Measurements from ENCODE around the gene PRKCE. TPM values are rescaled to one million over a fixed set of nuclear protein-coding genes. Genes with fewer than 3 reads are reported as not detected.

PRKCE gene
- total RNA-seq, 1 experiment from 2014 or later, result 2.4 TPM

GRCh38 chr2:45907592-45907991, 256.1 kb downstream of the PRKCE start:
- ChIA-PET POLR2A (ENCODE audit: low non-redundant PET) (no interaction called here), CTCF (no interaction called here)
- Histone ChIP-seq H3K4me3 (ENCODE audit: low read depth, low read length, poor library complexity, severe bottlenecking) (no peak overlapping the region), H3K4me1 (ENCODE audit: insufficient read depth, low read length, poor library complexity, severe bottlenecking) (no peaks in the 10 kb centered on the region), H3K27me3 (replicated peaks; ENCODE audit: insufficient read depth, low read depth, low read length, poor library complexity) (no peaks in the 10 kb centered on the region), H3K9me3 (ENCODE audit: low read depth, low read length, poor library complexity, severe bottlenecking) (no peaks in the 10 kb centered on the region), H3K36me3 (ENCODE audit: insufficient read depth, low read length, poor library complexity, severe bottlenecking) (no peaks in the 10 kb centered on the region), H3K27ac (ENCODE audit: low read depth, low read length, poor library complexity, severe bottlenecking) (no peak overlapping the region)
- TF ChIP-seq, protein P1, sequence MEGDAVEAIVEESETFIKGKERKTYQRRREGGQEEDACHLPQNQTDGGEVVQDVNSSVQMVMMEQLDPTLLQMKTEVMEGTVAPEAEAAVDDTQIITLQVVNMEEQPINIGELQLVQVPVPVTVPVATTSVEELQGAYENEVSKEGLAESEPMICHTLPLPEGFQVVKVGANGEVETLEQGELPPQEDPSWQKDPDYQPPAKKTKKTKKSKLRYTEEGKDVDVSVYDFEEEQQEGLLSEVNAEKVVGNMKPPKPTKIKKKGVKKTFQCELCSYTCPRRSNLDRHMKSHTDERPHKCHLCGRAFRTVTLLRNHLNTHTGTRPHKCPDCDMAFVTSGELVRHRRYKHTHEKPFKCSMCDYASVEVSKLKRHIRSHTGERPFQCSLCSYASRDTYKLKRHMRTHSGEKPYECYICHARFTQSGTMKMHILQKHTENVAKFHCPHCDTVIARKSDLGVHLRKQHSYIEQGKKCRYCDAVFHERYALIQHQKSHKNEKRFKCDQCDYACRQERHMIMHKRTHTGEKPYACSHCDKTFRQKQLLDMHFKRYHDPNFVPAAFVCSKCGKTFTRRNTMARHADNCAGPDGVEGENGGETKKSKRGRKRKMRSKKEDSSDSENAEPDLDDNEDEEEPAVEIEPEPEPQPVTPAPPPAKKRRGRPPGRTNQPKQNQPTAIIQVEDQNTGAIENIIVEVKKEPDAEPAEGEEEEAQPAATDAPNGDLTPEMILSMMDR (conservative IDR thresholded peaks at IDR 0.05; ENCODE audit: low read depth, low read length), result no peak
- no peak for TF ChIP-seq EZH2 (IDR thresholded peaks at IDR 0.05; ENCODE audit: borderline replicate concordance, low read depth, low read length, poor library complexity, severe bottlenecking)
- no peak for DNase-seq (ENCODE audit: low spot score)
- BruUV-seq (replicated peaks), result no TSS peak
- intact Hi-C loops (cut with micrococcal nuclease; ENCODE audit: unreplicated experiment), result no loop called here

DNA sequence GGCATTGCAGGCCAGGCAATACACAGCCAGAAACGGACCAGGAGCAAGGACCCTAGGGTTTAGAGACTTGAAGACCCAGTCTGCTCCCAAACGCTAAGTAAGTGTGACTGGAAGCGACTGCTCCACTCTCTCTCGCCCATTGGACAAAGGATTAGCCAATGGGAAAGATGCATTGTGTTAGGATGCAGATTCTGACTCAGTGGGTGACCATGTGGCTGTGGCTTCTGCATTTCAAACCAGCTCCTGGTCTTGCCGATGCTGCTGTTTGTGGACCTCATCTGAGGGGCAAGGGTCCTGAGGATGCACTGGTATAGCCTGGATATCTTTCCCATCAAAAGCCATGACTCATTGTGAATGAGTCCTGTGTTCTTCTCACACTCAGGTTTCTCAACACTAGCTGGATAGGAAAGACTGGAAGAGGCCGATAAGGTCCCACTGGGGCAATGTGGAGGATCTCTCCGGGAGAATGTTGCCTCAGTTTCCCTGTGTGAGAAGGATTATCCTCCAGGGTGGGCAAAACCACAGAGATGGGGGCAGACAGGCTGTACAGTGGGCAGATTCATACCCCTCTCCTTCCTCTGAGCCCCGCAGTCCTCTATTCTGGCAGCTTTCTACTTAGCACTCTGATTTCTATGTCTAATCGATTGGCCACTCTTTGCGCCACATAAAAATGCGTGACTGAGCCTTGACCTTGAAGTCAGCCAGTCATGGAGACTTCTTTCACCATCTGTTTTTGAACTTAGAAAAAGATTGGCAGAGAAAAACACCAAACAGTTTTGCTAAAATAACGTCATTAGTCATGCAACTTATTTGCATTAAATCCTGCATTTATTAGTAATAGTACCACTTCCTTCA, 257.1 kb downstream of the PRKCE start:
- intact Hi-C loops (cut with micrococcal nuclease; ENCODE audit: unreplicated experiment), result no loop called here
- H3K27ac ChIP-seq (ENCODE audit: low read depth, low read length, poor library complexity, severe bottlenecking), result no peak overlapping the region
- no peaks in the 10 kb centered on the region for H3K4me1 ChIP-seq (ENCODE audit: insufficient read depth, low read length, poor library complexity, severe bottlenecking)
- no peaks in the 10 kb centered on the region for H3K27me3 ChIP-seq (replicated peaks; ENCODE audit: insufficient read depth, low read depth, low read length, poor library complexity)
- CTCF ChIA-PET, result no interaction called here
- no peak for TF ChIP-seq EZH2 (IDR thresholded peaks at IDR 0.05; ENCODE audit: borderline replicate concordance, low read depth, low read length, poor library complexity, severe bottlenecking)
- TF ChIP-seq, protein P1 (conservative IDR thresholded peaks at IDR 0.05; ENCODE audit: low read depth, low read length), result no peak
- POLR2A ChIA-PET (ENCODE audit: low non-redundant PET), result no interaction called here
- H3K36me3 ChIP-seq (ENCODE audit: insufficient read depth, low read length, poor library complexity, severe bottlenecking), result no peaks in the 10 kb centered on the region
- no TSS peak for BruUV-seq (replicated peaks)
- no peak overlapping the region for H3K4me3 ChIP-seq (ENCODE audit: low read depth, low read length, poor library complexity, severe bottlenecking)
- no peak for DNase-seq (ENCODE audit: low spot score)
- no peaks in the 10 kb centered on the region for H3K9me3 ChIP-seq (ENCODE audit: low read depth, low read length, poor library complexity, severe bottlenecking)

- no TSS peak for BruUV-seq (replicated peaks)
- intact Hi-C loops (cut with micrococcal nuclease; ENCODE audit: unreplicated experiment), result no loop called here
- no peaks in the 10 kb centered on the region for H3K27me3 ChIP-seq (replicated peaks; ENCODE audit: insufficient read depth, low read depth, low read length, poor library complexity)
- H3K36me3 ChIP-seq (ENCODE audit: insufficient read depth, low read length, poor library complexity, severe bottlenecking), result no peaks in the 10 kb centered on the region
- no peak for DNase-seq (ENCODE audit: low spot score)
- no peak for TF ChIP-seq EZH2 (IDR thresholded peaks at IDR 0.05; ENCODE audit: borderline replicate concordance, low read depth, low read length, poor library complexity, severe bottlenecking)
- TF ChIP-seq, protein P1 (conservative IDR thresholded peaks at IDR 0.05; ENCODE audit: low read depth, low read length), result no peak
- ChIA-PET POLR2A (ENCODE audit: low non-redundant PET) (no interaction called here), CTCF (no interaction called here)
- no peaks in the 10 kb centered on the region for H3K9me3 ChIP-seq (ENCODE audit: low read depth, low read length, poor library complexity, severe bottlenecking)
- no peaks in the 10 kb centered on the region for H3K4me1 ChIP-seq (ENCODE audit: insufficient read depth, low read length, poor library complexity, severe bottlenecking)
- H3K4me3 ChIP-seq (ENCODE audit: low read depth, low read length, poor library complexity, severe bottlenecking), result no peak overlapping the region
- no peak overlapping the region for H3K27ac ChIP-seq (ENCODE audit: low read depth, low read length, poor library complexity, severe bottlenecking)
Measured at GRCh38 chr2:45909171-45909565, 257.7 kb downstream of the PRKCE start.
